ENCODE data around the gene SEZ6L.

- no peak for TF ChIP-seq POLR2A (IDR thresholded peaks at IDR 0.05)
- TF ChIP-seq CTCF (IDR thresholded peaks at IDR 0.05) = no peak
These were observed 139.2 kb downstream of the SEZ6L start for GRCh38 chr22:26308467-26308866.
